Measurements from ENCODE around the gene RHBDD1. TPM values are rescaled to one million over a fixed set of nuclear protein-coding genes. Genes with fewer than 3 reads are reported as not detected.

Gene RHBDD1
- total and polyA plus RNA-seq, 4 donors = 16.8 to 81.3 (median 30.2) TPM

DNA sequence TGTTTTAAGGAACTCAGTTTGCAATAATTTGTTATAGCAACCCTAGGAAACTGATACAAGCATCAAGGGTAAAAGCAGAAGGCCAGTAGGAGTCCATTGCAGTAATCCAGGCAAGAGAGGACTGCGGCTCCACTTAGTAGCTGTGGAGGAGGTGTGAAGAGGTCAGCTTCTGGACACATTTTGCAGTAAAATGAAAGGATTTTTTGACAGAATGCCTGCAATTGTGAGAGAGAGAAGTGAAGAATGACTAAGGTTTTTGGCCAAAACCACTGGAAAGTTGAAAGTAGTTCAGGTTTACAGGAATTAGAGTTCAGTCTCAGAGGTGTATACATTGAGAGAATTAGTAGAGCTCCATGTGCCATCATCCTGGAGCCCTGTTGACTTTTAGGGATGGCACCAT lies 129.5 kb downstream of the RHBDD1 start:
- H3K36me3 ChIP-seq (ENCODE audit: control insufficient read depth, insufficient read depth, low read length) = no peaks in the 10 kb centered on the region
- 100% methylated on average over 1 of the region's 1 CpG for WGBS (ENCODE audit: insufficient coverage)
- no peaks in the 10 kb centered on the region for H3K4me1 ChIP-seq (ENCODE audit: control insufficient read depth, insufficient read depth, low read length)
- no peak overlapping the region for H3K27ac ChIP-seq (ENCODE audit: low read depth, low read length)
- H3K9me3 ChIP-seq (ENCODE audit: control insufficient read depth, insufficient read depth, low read length) = no peaks in the 10 kb centered on the region
- no peak overlapping the region for H3K4me3 ChIP-seq (ENCODE audit: low read depth, low read length)
- no peak for DNase-seq (ENCODE audit: low read depth in 4 of 6, low spot score in 6 of 6)
- H3K27me3 ChIP-seq (ENCODE audit: control insufficient read depth, insufficient read depth, low read length) = no peaks in the 10 kb centered on the region

DNA sequence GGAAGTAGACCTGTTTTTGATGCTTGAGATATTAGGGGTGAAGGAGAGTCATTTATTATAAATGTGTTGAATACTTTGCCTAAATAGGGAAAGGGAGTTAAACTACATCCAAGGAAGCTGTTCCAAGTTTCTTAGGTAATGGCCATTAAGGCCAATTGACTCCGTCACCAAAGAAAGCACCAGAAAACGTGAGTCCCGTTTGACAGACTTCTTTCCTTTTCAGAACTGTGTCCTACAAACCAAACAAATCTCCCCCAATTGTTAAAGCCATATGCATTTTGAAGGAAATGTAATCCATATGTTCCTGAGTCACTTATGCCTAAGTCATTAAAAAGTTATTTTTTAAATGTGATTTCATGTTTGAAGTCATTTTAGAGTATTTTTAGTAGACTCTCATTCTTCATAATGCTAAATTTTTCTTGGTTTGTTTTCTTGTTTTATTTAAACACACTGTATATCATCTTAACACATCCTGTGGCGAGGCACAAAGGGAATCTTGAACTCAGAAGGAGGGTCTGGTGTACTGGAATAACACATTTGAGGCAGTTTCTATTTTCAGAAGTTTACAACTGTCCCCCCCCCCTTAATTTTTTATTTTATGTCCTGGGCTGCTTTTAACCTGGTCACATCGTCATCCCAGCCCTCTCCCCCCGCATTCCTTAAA lies 133.7 kb downstream of the RHBDD1 start:
- H3K4me3 ChIP-seq (ENCODE audit: low read depth, low read length) = no peak overlapping the region
- H3K27me3 ChIP-seq (ENCODE audit: control insufficient read depth, insufficient read depth, low read length) = no peaks in the 10 kb centered on the region
- no peak for DNase-seq (ENCODE audit: low read depth in 4 of 6, low spot score in 6 of 6)
- no peak overlapping the region for H3K27ac ChIP-seq (ENCODE audit: low read depth, low read length)
- no peaks in the 10 kb centered on the region for H3K4me1 ChIP-seq (ENCODE audit: control insufficient read depth, insufficient read depth, low read length)
- no peaks in the 10 kb centered on the region for H3K9me3 ChIP-seq (ENCODE audit: control insufficient read depth, insufficient read depth, low read length)
- WGBS (ENCODE audit: insufficient coverage) = no CpG with 5 or more reads among the region's 6 CpGs
- H3K36me3 ChIP-seq (ENCODE audit: control insufficient read depth, insufficient read depth, low read length) = no peaks in the 10 kb centered on the region

DNA sequence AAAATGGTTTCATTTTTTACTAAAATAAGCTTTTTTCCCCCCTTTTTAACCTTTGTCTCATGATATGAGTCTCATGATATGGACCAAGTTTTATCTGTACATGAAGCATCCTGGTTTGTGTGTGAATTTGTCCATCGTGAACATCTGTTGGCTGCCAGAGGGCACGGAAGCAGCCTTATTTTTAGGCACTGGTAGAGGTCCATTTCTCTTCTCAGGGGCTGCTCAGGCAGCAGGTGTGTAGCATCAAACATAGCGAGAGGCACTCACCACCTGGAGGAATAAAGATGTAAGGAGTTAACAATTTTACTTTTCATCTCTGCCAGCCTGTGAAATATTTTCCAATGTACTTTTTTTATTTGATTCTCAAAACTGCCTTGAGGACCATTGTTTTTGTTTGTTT lies 134.5 kb downstream of the RHBDD1 start:
- Histone ChIP-seq H3K4me1 (ENCODE audit: control insufficient read depth, insufficient read depth, low read length) (no peaks in the 10 kb centered on the region), H3K4me3 (ENCODE audit: low read depth, low read length) (no peak overlapping the region)

DNA sequence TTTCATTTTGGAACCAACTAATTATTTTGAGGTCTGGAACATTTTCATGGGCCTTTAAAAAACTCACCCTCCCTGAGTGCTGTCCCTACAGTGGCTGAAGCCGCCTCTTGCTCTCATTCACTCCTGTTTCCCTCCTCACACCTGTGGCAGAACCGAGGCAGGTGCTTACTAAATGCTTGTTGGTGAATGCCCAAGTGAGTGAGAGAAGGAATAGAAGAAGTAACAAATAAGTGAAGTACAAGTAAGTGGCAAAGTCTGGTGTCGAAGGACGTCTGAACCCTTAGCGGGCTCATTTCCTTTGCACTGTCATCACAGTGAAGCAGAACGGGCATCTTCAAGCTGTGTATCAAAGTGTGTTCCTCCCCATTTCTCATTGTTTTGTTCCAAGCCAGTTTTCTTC lies 135.2 kb downstream of the RHBDD1 start:
- H3K4me1 ChIP-seq (ENCODE audit: control insufficient read depth, insufficient read depth, low read length) = no peaks in the 10 kb centered on the region
- H3K9me3 ChIP-seq (ENCODE audit: control insufficient read depth, insufficient read depth, low read length) = no peaks in the 10 kb centered on the region
- DNase-seq (ENCODE audit: low read depth in 4 of 6, low spot score in 6 of 6) = no peak
- H3K4me3 ChIP-seq (ENCODE audit: low read depth, low read length) = no peak overlapping the region
- H3K27ac ChIP-seq (ENCODE audit: low read depth, low read length) = no peak overlapping the region
- H3K27me3 ChIP-seq (ENCODE audit: control insufficient read depth, insufficient read depth, low read length) = no peaks in the 10 kb centered on the region
- 86% methylated on average over 4 of the region's 6 CpGs for WGBS (ENCODE audit: insufficient coverage)
- no peaks in the 10 kb centered on the region for H3K36me3 ChIP-seq (ENCODE audit: control insufficient read depth, insufficient read depth, low read length)

More for the DNA sequence above, 134.5 kb downstream of the RHBDD1 start:
- H3K36me3 ChIP-seq (ENCODE audit: control insufficient read depth, insufficient read depth, low read length) = no peaks in the 10 kb centered on the region
- no peak overlapping the region for H3K27ac ChIP-seq (ENCODE audit: low read depth, low read length)
- WGBS (ENCODE audit: insufficient coverage) = 100% methylated on average over 1 of the region's 3 CpGs
- no peaks in the 10 kb centered on the region for H3K27me3 ChIP-seq (ENCODE audit: control insufficient read depth, insufficient read depth, low read length)
- no peak for DNase-seq (ENCODE audit: low read depth in 4 of 6, low spot score in 6 of 6)
- H3K9me3 ChIP-seq (ENCODE audit: control insufficient read depth, insufficient read depth, low read length) = no peaks in the 10 kb centered on the region

DNA sequence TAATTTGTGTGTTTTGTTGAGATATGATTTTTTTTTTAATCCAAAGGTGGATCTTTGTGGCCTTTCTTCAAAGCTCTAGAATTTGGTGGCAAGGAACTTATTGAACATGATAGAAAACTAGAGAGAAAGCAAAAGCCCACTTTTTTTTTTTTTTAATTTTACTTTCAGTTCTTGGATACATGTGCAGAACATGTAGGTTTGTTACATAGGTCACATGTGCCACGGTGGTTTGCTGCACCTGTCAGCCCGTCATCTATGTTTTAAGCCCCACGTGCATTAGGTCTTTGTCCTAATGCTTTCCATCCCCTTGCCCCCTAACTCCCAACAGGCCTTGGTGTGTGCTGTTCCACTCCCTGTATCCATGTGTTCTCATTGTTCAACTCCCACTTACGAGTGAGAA lies 135.9 kb downstream of the RHBDD1 start:
- WGBS (ENCODE audit: insufficient coverage) = 100% methylated on average over 2 of the region's 4 CpGs
- Histone ChIP-seq H3K27ac (ENCODE audit: low read depth, low read length) (no peak overlapping the region), H3K36me3 (ENCODE audit: control insufficient read depth, insufficient read depth, low read length) (no peaks in the 10 kb centered on the region)

DNA sequence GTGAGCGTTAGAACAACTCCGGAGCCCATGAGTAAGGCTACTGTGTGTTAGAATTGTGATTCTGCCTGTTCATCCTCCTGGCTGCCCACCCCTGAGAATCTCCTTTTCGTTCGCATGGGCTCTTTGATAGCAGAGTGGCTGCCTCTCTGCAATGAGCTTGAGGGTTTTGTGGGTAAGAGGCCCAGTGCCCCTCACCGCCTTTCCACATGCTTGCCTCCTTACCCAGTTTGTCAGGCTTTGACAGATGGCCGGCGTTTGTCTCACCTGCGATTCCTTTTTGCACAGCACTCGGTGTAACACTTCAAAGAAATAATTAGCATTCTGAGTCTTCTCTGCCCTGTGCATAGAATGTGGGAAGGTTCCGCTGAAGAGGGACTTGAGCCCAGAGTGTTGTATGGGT lies 138.0 kb downstream of the RHBDD1 start:
- DNase-seq (ENCODE audit: low read depth in 4 of 6, low spot score in 6 of 6) = no peak
- Histone ChIP-seq H3K4me1 (ENCODE audit: control insufficient read depth, insufficient read depth, low read length) (peaks cover 9% of the 10 kb centered on the region), H3K27me3 (ENCODE audit: control insufficient read depth, insufficient read depth, low read length) (no peaks in the 10 kb centered on the region), H3K36me3 (ENCODE audit: control insufficient read depth, insufficient read depth, low read length) (no peaks in the 10 kb centered on the region), H3K27ac (ENCODE audit: low read depth, low read length) (no peak overlapping the region), H3K9me3 (ENCODE audit: control insufficient read depth, insufficient read depth, low read length) (no peaks in the 10 kb centered on the region), H3K4me3 (ENCODE audit: low read depth, low read length) (no peak overlapping the region)
- WGBS (ENCODE audit: insufficient coverage) = 89% methylated on average over 7 of the region's 10 CpGs

More for the DNA sequence above, 135.9 kb downstream of the RHBDD1 start:
- no peak for DNase-seq (ENCODE audit: low read depth in 4 of 6, low spot score in 6 of 6)
- no peak overlapping the region for H3K4me3 ChIP-seq (ENCODE audit: low read depth, low read length)
- no peaks in the 10 kb centered on the region for H3K27me3 ChIP-seq (ENCODE audit: control insufficient read depth, insufficient read depth, low read length)
- H3K4me1 ChIP-seq (ENCODE audit: control insufficient read depth, insufficient read depth, low read length) = peaks cover 3% of the 10 kb centered on the region
- H3K9me3 ChIP-seq (ENCODE audit: control insufficient read depth, insufficient read depth, low read length) = no peaks in the 10 kb centered on the region

DNA sequence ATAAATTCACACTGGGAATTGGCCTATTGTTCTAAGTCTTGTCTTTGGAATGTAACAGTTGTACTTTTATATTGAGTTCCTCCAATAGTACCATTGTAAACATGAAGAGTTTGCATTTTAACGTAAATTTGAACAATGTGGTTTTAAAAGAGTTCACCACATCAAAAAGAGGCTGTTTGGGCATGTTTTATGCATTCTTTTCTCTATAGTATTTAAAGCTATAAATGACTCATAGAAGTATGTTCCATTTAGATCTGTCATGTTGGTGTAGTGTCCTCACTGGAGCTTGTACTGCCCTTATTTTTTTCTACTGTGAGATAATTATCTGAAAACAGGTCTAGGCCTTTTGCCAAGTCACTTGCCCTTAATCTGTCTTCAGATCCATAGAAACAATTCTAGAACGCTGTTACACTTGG lies 141.9 kb downstream of the RHBDD1 start:
- no peaks in the 10 kb centered on the region for H3K27me3 ChIP-seq (ENCODE audit: control insufficient read depth, insufficient read depth, low read length)
- no peak overlapping the region for H3K4me3 ChIP-seq (ENCODE audit: low read depth, low read length)
- 56% methylated on average over 1 of the region's 2 CpGs for WGBS (ENCODE audit: insufficient coverage)
- H3K4me1 ChIP-seq (ENCODE audit: control insufficient read depth, insufficient read depth, low read length) = peaks cover 16% of the 10 kb centered on the region
- H3K27ac ChIP-seq (ENCODE audit: low read depth, low read length) = no peak overlapping the region
- DNase-seq (ENCODE audit: low read depth in 4 of 6, low spot score in 6 of 6) = peak in 2 of 6 donors; percentile 23 to 45
- H3K9me3 ChIP-seq (ENCODE audit: control insufficient read depth, insufficient read depth, low read length) = no peaks in the 10 kb centered on the region
- H3K36me3 ChIP-seq (ENCODE audit: control insufficient read depth, insufficient read depth, low read length) = no peaks in the 10 kb centered on the region

DNA sequence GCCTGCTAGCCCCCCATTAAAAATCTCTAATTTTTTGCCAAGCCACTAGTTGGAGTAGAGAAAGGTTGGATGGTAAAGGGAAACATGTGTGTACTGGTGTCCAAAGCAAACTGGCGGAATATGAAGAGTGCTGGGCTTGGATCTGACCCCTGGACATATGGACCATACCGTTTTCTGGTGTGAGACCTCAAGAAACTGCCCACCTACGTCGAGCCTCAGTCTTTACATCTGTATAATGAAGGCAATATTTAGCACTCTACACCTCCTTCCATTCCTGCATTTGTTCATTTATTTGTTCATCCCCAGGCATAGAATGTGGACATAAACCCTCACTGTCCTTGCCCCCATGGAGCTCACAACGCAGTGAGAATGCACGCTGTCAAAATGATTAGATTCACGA lies 142.4 kb downstream of the RHBDD1 start:
- 100% methylated on average over 1 of the region's 7 CpGs for WGBS (ENCODE audit: insufficient coverage)
- Histone ChIP-seq H3K27me3 (ENCODE audit: control insufficient read depth, insufficient read depth, low read length) (no peaks in the 10 kb centered on the region), H3K4me1 (ENCODE audit: control insufficient read depth, insufficient read depth, low read length) (peaks cover 16% of the 10 kb centered on the region), H3K27ac (ENCODE audit: low read depth, low read length) (no peak overlapping the region), H3K4me3 (ENCODE audit: low read depth, low read length) (no peak overlapping the region), H3K9me3 (ENCODE audit: control insufficient read depth, insufficient read depth, low read length) (no peaks in the 10 kb centered on the region), H3K36me3 (ENCODE audit: control insufficient read depth, insufficient read depth, low read length) (no peaks in the 10 kb centered on the region)
- DNase-seq (ENCODE audit: low read depth in 4 of 6, low spot score in 6 of 6) = no peak

DNA sequence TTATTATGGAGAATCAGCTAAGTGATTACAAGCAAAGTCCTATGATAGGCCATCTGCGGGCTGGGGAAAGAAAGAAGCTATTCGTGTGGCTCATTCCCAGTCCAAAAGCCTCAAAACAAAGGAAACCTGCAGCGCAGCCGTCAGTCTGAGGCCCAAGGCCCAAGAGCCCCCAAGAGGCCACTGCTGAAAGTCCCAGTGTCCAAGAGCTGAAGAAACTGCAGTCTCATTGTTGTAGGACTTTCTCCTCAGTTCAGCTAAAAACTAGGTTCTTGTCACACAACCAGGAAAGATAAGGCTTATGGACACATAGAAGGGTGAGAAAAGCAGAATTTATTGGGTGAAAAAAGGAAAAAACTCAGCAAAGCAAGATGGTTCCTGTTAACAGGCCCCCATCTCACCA lies 143.2 kb downstream of the RHBDD1 start:
- Histone ChIP-seq H3K36me3 (ENCODE audit: control insufficient read depth, insufficient read depth, low read length) (no peaks in the 10 kb centered on the region), H3K27me3 (ENCODE audit: control insufficient read depth, insufficient read depth, low read length) (no peaks in the 10 kb centered on the region), H3K9me3 (ENCODE audit: control insufficient read depth, insufficient read depth, low read length) (no peaks in the 10 kb centered on the region), H3K4me1 (ENCODE audit: control insufficient read depth, insufficient read depth, low read length) (peaks cover 16% of the 10 kb centered on the region), H3K27ac (ENCODE audit: low read depth, low read length) (no peak overlapping the region), H3K4me3 (ENCODE audit: low read depth, low read length) (no peak overlapping the region)
- 66% methylated on average over 4 of the region's 4 CpGs for WGBS (ENCODE audit: insufficient coverage)
- no peak for DNase-seq (ENCODE audit: low read depth in 4 of 6, low spot score in 6 of 6)

DNA sequence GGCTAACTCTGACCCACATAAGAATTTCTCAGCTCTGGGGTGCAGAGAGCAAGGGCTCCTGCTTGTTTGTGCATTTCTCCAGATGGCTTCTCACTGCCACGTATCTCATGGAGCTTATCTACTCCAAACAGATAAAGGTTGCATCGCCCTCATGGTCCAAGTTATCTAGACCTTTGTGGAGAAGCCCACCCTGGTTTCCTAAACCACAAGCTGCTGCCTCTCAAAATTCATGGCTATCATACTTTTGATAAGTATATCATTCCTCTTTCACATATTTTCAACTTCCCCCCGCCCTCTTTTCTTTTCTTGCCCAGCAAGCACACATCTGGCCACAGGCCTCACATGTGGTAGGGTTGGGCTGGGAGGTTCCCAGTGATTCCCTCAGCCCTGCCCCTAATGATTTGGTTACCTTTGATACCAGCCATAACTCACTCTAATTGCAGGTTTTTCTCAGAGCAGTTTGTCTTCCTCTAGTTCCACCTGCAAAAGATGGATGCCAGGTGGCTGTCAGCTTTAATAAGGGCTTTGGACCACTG lies 146.0 kb downstream of the RHBDD1 start:
- WGBS (ENCODE audit: insufficient coverage) = 100% methylated on average over 2 of the region's 3 CpGs
- H3K4me1 ChIP-seq (ENCODE audit: control insufficient read depth, insufficient read depth, low read length) = peaks cover 12% of the 10 kb centered on the region
- no peaks in the 10 kb centered on the region for H3K27me3 ChIP-seq (ENCODE audit: control insufficient read depth, insufficient read depth, low read length)
- H3K9me3 ChIP-seq (ENCODE audit: control insufficient read depth, insufficient read depth, low read length) = no peaks in the 10 kb centered on the region
- H3K27ac ChIP-seq (ENCODE audit: low read depth, low read length) = no peak overlapping the region
- no peak for DNase-seq (ENCODE audit: low read depth in 4 of 6, low spot score in 6 of 6)
- no peaks in the 10 kb centered on the region for H3K36me3 ChIP-seq (ENCODE audit: control insufficient read depth, insufficient read depth, low read length)
- H3K4me3 ChIP-seq (ENCODE audit: low read depth, low read length) = no peak overlapping the region

Data from spinal cord (tissue), 10 donors.